Measurements from ENCODE around the gene BCL6.

- TF ChIP-seq CTCF (conservative IDR thresholded peaks at IDR 0.05; ENCODE audit: low read length) (no peak), EZH2phosphoT487 (IDR thresholded peaks at IDR 0.05; ENCODE audit: borderline replicate concordance) (no peak)
These were observed 8.8 kb downstream of the BCL6 start for GRCh38 chr3:187736418-187736871.
